ENCODE measurements around the gene USP2.
"Not testable (repeated sequence)": the region's sequence is repeated elsewhere in the genome, so short reads cannot be mapped to it uniquely, and the experiment has no call there.

USP2 gene

DNA sequence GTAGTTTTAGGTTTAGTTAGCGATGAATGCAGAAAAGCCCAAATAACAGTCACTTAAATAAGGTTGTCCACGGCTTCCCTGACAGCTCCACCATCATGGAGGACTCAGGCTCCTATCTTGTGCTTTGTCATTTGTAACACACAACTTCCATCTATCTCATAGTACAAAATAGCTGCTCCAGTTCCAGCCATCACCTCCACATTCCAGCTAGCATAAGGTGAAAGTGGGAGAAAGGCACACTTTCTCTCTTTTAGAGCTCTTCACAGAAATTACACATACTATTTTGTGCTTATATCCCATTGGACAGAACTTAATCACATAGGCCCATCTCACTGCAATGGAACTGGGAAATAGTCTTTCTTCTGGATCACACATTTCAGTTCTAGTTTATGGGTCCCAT lies 32.8 kb upstream of the USP2 start:
- DNase-seq (ENCODE audit: low spot score): no peak

DNA sequence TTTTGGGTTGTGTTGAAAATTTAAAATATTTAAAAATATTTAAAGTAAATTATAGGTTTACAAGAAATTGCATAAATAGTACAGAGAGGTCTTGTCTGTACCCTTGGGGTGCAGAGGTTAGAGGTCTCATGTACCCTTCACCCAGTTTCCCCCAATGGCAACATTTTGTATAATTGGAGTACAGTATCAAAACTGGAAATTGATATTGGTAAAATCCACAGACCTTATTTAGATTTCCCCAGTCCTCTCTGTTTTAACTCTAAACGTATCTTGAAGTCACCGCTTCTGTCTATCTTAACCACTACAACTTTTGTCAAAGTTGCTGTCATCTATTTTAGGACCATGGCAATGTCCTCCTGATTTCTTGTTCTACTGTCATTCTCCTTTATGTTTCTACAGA lies 30.6 kb upstream of the USP2 start:
- no peak for DNase-seq (ENCODE audit: low spot score)

DNA sequence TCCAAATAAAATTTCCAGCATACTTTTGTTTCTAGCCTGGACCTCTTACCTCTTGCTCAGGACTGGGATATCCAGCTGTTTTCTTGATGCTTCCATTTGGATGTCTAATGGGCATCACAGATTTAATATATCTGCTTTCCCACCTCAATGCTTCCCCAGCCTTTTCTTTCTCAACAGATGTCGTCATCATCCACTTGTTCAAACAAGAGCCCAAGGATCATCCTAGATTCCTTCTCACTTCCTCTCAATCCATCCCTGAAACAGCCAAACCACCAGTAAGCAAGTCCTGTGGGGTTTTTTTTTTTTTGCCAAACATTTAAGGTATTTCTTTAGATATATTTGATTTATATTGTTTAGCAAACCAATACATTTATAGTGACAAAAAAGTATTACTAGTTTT lies 29.0 kb upstream of the USP2 start:
- DNase-seq (ENCODE audit: low spot score): no peak

DNA sequence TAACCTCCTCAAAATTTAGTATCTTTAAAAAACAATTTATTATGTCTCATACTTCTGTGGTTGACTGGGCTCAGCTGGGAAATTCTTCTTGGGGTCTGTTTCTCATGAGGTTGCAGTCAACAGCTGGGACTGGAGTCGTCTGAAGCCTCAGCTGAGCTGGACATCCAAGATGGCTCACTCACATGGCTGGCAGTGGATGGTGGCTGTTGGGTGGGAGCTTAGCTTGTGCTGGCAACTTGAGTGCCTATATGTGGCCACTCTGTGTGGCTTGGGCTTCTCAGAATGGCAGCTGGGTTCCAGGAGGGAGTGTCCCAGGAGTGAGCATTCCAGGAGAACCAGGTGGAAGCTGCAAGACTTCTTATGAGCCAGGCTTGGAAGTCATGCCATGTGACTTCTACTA lies 28.2 kb upstream of the USP2 start:
- no peak for DNase-seq (ENCODE audit: low spot score)

DNA sequence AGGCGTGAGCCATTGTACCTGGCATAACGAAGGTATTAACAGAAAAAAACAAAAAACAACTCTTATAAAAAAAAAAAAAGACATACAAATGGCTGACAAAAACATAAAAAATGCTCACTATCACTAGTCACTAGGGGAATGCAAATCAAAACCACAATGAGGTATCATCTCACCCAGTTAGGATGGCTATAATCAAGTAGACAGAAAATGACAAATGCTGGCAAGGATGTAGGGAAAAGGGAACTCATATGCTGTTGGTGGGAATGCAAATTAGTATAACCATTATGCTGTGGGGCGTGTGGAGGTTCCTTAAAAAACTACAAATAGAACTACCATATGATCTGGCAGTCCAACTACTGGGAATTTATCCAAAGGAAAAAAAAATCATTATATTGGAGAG lies 24.5 kb upstream of the USP2 start:
- DNase-seq (ENCODE audit: low spot score): no peak

DNA sequence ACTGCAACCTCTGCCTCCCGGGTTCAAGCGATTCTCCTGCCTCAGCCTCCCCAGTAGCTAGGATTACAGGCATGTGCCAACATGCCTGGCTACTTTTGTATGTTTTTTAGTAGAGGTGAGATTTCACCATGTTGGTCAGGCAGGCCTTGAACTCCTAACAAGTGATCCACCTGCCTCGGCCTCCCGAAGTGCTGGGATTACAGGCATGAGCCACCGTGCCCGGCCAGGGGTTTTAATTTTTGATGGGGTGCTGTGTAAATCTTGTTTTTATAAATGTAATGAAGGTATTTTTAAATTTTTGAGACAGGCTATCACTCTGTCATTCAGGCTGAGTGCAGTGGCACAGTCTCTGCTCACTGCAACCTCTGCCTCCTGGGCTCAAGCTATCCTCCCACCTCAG lies 24.0 kb upstream of the USP2 start:
- DNase-seq (ENCODE audit: low spot score): not testable (repeated sequence)

DNA sequence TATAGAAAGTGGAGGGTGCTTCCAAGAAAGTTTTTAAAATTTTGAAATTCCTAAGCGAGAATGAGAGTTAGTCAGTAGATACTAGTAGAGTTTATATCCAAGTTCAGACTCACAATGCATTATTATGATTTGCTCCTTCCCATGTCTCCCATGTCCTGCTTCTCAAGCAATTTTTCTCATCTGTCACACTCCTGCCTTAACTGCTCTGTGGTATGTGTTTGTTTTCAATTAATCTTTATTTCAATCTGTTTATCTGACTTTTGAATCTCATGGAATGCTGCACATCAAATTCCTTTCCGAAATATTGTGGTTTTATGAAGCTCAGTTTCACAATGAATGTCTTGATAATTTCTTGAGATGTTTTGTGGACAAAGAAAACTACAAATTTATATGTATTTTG lies 23.4 kb upstream of the USP2 start:
- no peak for DNase-seq (ENCODE audit: low spot score)

DNA sequence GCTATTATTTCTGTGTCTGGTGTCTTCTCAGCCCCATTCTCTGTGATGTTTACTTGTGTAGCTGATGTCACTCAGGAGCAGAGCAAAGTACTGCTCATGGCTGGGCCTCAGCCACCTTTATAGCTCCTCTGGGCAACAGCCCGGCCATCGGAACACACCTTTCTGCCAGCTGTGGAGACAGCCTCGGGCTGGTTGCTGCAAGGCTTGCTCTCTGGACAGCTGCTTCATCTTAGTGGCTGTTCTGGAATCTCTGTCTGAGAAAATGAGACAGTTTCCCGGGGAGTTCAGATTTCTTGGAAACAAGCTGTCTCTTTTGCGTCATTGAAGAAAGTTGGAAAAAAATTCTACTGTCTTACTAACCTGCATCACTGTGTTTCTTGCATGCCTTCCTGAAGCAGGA lies 21.5 kb upstream of the USP2 start:
- no peak for DNase-seq (ENCODE audit: low spot score)

DNA sequence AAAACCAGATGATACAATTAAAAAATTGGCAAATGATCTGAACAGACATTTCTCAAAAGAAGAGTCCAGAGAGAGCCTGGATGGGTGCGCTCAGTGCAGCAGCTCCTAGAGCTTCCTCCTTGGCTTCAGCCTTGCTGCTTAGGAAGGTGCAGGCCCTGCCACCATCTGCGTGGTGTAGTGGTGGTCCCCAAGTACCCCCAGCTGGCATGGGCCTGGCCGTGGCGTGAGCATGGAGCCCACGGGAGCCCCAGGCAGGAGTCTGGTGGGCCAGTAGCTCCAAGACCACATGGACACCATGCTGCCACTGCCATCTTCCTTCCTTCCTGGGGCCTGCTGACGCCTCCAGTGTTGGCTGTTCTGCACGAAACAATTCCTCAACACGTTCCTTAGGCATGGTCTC lies 21.0 kb upstream of the USP2 start:
- no peak for DNase-seq (ENCODE audit: low spot score)

DNA sequence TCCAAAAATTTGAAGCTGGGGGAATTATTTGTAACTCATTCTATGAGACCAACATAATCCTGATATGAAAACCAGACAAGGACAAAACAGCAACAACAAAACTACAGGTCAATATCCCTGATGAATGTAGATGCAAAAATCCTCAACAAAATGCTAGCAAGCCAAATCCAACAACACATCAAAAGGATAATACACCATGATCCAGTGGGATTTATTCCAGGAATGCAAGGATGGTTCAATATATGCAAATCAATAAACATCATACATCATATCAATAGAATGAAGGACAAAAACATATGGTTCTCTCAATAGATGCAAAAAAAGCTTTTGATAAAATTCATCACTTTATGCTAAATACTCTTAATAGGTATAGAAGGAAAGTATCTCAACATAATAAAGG lies 19.4 kb upstream of the USP2 start:
- DNase-seq (ENCODE audit: low spot score): no peak

DNA sequence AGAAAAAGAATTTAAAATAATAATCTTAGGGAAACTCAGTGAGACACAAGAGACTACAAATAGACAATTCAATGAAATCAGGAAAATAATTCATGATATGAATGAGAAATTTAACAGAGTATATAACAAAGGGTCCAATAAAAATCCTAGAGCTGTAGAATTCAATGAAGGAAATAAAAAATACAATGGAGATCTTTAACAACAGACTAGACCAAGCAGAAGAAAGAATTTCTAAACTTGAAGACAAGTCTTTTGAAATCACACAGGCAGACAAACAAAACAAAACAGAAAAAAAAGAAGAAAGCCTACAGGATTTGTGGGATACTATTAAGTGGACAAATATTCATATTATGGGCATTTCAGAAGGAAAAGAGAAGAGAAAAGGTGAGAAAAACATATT lies 16.2 kb upstream of the USP2 start:
- no peak for DNase-seq (ENCODE audit: low spot score)

DNA sequence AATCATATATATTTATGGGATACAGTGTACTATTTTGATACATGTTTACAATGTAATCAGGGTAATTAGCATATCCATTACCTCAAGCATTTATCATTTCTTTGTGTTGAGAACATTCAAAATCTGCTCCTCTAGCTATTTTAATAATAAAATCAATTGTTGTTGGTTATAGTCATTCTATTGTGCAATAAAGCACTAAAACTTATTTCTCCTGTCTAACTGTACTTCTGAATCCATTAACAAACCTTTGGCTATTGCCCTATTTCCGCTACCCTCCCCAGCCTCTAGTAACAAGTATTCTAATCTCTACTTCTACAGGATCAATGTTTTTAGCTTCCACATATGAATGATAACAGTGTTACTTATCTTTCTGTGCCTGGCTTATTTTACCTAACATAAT lies 15.3 kb upstream of the USP2 start:
- no peak for DNase-seq (ENCODE audit: low spot score)

DNA sequence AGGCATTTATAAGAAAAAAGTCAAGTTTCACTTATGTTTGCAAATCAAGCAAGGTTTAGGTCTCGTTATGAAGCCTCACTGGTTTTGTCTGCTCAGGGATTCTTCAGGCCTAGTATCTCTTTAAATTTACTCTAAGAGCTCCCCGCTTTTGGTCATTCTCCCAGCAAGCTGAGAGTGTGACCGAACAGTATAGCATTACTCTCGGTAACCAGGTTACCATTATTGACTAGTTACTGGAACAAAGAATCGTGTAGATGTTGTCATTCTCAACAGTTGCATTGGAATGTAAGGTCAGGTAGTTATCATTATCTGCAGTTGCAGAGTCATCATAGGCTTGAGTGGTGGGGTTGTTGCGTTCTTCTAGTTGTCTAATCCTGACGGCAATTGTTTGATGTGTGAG lies 9.8 kb upstream of the USP2 start:
- DNase-seq (ENCODE audit: low spot score): no peak

DNA sequence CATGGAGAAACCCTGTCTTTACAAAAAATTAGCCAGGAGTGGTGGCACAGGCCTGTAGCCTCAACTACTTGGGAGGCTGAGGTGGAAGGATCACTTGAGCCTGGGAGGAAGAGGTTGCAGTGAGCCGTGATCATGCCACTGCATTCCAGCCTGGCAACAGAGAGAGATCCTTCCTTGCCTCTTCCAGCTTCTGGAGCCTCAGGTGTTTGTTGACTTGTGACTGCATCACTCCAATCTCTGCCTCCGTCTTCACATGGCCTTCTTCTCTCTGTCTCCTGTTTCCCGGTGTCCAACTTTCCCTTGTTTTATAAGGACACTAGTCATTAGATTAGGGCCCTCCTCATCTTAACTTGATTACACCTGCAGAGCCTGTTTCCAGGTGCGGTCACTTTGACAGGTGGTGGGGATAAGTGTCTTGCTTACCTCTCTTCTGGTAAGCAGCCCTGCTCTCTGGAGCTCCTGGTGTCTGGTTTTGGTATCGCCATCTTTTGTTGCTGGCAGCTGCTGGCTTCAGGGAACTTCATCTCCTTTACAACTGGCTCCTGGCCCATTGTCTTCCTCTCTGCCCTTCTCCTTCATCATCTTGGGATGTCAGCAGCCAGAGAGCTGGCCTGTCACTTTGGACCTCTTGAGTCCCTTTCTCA lies 8.2 kb upstream of the USP2 start:
- no peak for DNase-seq (ENCODE audit: low spot score)

DNA sequence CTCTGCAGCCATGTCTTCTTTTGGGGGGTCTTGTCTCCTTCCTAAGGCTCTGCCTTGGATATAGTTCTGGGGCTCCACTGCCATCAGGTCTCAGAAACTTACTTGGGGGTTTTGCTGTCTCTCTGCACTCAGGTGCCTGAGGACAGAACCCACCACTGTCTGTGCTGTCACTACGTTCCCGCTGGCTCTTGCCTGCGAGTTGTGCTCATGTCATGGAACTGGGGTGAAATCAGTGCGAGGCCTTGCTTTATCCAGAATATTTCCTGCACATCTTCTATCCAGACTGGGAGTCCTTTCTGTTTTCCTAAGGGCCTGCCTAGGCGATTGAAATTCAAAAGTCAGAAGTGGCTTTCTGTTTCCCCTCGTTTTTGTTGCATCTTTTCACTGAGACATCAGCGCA lies 6.6 kb upstream of the USP2 start:
- no peak for DNase-seq (ENCODE audit: low spot score)

DNA sequence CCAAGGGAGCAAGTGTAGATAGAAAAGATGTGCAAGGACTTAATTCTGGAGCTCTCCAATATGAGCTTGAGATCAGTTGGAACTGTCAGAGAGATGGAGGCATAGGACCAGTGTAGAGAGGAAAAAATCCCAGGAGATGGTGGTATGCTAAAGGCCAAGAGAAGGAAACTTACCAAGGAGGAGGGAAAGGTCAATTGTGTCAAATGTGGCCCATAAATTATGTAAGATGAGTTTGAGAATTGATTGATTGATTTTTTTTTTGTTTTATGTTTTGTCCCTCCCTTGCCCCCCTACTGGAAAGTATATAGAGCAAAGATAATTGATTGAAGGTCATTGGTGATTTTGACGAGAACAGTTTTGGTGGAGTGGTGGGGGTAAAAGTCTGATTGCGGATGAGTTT lies 2.8 kb upstream of the USP2 start:
- no peak for DNase-seq (ENCODE audit: low spot score)

DNA sequence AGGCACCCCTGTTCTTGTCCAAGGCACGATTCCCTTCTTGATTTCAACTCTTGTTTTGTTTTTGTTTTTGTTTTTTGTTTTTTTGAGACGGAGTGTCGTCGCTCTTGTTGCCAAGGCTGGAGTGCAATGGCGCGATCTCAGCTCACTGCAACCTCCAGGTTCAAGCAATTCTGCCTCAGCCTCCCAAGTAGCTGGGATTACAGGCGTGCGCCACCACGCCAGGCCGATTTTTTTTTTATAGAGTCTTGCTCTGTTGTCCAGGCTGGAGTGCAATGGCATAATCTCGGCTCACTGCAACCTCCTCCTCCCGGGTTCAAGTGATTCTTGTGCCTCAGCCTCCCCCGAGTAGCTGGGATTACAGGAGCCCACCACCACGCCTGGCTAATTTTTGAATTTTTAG lies 1.0 kb upstream of the USP2 start:
- DNase-seq (ENCODE audit: low spot score): not testable (repeated sequence)

DNA sequence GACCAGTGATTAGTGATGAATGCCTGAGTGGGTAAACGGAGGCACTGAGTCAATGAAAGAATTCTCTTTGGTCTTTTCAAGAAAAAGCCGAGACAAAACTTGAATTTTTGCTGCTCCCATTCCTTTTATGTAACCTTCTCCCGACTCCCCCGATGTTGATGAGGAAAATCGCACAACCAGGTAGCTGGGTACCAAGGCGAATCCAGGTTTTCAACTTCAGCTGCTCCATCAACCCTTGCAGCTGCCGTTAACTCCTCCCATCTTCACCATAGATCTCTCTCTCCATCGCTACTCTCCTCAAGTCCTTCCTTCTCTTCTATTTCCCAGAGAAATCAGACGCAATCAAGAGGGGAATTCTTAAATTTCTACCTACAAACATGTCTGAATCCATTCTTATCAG lies 611 bp upstream of the USP2 start:
- DNase-seq (ENCODE audit: low spot score): no peak

DNA sequence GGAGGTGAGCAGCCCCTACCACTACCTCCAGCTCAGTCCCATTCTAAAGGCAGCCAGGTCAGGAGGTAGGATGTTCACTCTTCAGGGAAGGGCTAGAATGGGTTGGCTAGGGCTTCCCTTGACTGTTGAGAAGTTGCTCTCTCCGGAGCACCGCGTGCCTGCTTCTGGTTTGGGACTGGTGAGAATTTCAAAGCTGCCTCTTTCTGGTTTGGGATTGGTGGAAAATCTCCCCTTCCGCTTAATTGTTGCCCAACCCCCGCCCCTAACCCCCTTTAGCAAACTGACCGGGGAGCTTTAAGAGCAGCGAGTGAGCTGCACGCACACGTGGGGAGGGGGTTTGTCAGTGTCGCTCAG lies 686 bp downstream of the USP2 start:
- no peak for DNase-seq (ENCODE audit: low spot score)

DNA sequence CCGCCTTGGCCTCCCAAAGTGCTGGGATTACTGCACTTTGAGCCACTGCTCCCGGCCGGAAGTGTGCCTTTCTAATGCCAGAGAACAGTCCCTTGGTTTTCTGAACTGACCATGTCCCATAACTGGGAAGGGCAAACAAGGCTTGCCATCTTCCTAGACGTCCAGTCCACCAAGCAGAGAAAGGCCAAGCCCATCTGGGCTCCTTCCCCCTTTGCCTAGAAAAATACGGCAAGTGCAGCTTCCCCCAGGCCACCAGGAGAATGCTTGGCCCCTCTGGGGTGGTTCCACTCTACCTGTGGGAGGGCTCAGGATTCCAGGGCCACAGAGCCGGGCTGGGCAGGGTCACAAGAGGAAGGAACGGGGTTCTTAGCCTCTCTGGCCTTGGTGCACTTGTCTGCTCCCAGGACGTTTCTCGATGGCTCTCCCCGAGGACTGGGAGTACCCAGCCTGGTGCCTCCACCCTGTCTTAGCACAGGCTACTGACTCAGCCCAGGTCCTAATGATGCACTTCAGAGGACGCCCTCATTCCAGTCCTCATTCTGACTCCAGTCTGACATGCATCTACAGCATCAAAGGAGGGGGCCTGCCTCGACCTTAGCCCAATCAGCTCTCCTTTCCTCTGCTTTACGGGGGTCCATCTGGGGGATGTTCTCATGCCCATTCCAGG lies 1.2 kb downstream of the USP2 start:
- DNase-seq (ENCODE audit: low spot score): no peak

DNA sequence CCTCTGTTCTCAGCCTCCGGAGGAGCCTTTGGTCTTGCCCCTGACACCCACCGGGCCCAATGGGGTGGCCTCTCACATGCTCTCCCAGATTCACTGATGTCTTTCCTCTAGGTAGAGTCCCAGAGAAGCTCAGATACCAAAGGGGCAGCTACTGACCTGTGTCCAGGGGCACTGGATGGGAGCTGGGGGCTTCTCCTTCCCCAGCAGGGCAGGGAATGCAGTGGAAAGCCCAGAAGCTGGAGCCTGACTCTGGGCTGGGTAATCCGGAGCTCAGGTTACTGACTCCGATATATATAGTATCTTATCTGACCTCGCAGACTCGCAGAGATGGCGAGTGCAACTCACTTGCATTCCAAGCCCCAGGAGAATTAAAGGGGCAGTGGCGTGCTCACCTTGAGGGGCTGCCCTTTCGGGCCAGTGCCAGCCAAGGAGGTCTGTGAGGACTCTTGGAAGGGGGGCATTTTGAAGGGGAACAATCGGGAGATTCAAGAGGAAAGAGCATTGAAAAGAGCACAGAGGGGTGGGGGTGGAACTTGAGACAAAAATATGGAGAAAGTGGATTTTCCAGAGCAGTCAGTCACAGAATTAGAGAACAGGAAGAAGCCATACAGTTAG lies 2.5 kb downstream of the USP2 start:
- DNase-seq (ENCODE audit: low spot score): no peak

DNA sequence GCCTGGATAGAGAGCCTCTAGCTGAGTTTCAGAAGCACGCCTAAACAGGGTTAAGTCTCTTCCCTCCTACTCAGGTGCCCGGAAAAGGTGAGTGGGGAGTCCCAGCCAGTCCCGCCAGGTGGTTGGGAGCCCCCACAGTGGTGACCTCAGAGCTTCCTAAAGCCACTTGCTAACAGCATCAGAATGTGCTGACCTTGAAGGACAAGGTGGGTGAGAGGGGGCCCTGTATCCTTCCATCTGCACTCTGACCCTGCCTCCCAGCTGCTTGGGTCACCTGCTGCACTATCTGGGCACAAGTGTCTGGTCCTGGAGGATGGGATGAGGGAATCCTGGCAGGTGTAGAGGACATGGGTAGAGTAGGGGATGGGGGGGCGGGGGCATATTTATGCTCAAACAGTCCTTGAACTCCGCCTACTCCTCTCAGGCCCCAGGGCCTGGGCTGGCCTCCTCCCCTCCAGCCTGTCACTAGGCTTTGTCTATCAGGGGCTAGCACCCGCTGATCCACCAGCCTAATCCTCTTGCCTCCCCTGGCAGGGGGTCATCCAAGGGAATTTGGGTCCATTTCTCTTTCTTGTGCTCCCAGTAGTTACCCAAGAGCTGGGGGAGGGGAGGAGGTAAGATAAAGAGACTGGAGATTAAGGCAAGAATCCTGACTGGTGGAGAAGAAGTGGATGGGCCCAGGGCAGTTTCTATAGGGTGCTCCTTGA lies 3.4 kb downstream of the USP2 start:
- no peak for DNase-seq (ENCODE audit: low spot score)

DNA sequence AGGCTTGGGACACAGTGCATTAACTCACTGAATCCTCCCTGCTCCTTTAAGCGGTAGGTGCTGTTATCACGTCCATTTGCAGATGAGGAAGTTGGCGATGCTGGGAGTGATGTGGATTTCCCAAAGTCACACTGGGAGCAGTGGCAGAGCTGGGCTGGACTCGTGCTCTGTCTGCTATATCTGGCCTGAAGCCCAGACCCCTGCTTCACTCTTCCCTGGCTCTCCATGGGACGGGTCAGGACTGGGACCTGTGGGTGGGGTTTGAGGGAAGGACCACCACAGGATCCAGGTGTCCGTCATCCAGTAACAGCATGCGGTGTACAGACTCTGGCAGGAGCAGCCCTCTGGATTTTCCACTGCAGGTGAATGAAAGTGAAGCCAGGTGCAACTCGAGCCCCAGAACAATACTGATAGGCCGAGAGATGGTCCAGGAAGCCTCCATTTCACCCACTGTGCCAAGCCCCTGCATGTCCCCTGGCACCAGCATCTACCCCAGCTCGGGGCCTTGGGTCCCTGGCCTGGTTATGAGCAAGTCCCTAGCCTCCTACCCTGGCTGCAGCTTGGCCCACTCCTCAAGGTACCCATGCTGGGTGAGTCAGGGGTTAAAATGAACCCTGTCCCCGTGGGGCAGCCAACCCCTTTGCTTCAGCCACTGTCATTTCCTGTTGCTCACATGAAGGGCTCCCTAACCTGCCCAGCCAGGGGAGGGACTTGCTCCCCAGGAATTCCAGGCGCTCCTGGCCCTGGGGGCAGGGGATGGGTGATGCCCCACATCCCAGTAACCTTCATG lies 4.2 kb downstream of the USP2 start:
- DNase-seq (ENCODE audit: low spot score): no peak

Data from CD4-positive, alpha-beta T cell treated with Interleukin-15 for 4 hours (primary cell).